ENCODE data around the gene MFSD6. TPM values are rescaled to one million over a fixed set of nuclear protein-coding genes. Genes with fewer than 3 reads are reported as not detected.
A peak's percentile ranks its signal among the peaks of the same experiment; 100 is the strongest.

Gene MFSD6
- total and polyA plus RNA-seq, 2 donors from 2014 or later = 12.3 to 33.9 TPM

GRCh38 chr2:190537765-190538164 lies 129.6 kb downstream of the MFSD6 start:
- TF ChIP-seq CTCF (IDR thresholded peaks at IDR 0.05; ENCODE audit: borderline replicate concordance, extremely low read depth, insufficient read depth) = no peak
- Histone ChIP-seq H3K36me3 (ENCODE audit: control insufficient read depth in 2 of 3, insufficient read depth in 3 of 3, low read length in 3 of 3) (no peaks in the 10 kb centered on the region), H3K4me3 (ENCODE audit: low read length in 3 of 3) (no peak overlapping the region), H3K9me3 (ENCODE audit: control insufficient read depth in 2 of 3, insufficient read depth in 1 of 3, low read length in 3 of 3) (peaks cover 2 to 21% (median 3%) of the 10 kb centered on the region in 3 donors), H3K27me3 (ENCODE audit: control insufficient read depth, insufficient read depth, low read length) (no peaks in the 10 kb centered on the region), H3K4me1 (ENCODE audit: control insufficient read depth in 2 of 3, insufficient read depth in 2 of 3, low read depth in 1 of 3, low read length in 3 of 3) (no peaks in the 10 kb centered on the region), H3K27ac (ENCODE audit: low read depth in 2 of 2, low read length in 2 of 2) (no peak overlapping the region), H3K9ac (ENCODE audit: low read length in 3 of 3) (no peak overlapping the region)
- FAIRE-seq = no peak
- DNase-seq = no peak
- intact Hi-C loops (cut with DNase I) = loop anchor here (10.0 kb wide), 1 partner anchor 117 kb away; no protein-coding TSS in a partner anchor

GRCh38 chr2:190538201-190538600 lies 130.0 kb downstream of the MFSD6 start:
- H3K9me3 ChIP-seq (ENCODE audit: control insufficient read depth in 2 of 3, insufficient read depth in 1 of 3, low read length in 3 of 3) = peaks cover 2 to 21% (median 3%) of the 10 kb centered on the region in 3 donors
- H3K27ac ChIP-seq (ENCODE audit: low read depth in 2 of 2, low read length in 2 of 2) = no peak overlapping the region
- H3K4me3 ChIP-seq (ENCODE audit: low read length in 3 of 3) = no peak overlapping the region
- H3K9ac ChIP-seq (ENCODE audit: low read length in 3 of 3) = no peak overlapping the region
- FAIRE-seq = no peak
- DNase-seq = no peak
- H3K36me3 ChIP-seq (ENCODE audit: control insufficient read depth in 2 of 3, insufficient read depth in 3 of 3, low read length in 3 of 3) = no peaks in the 10 kb centered on the region
- intact Hi-C loops (cut with DNase I) = loop anchor here (10.0 kb wide), 1 partner anchor 117 kb away; no protein-coding TSS in a partner anchor
- no peaks in the 10 kb centered on the region for H3K27me3 ChIP-seq (ENCODE audit: control insufficient read depth, insufficient read depth, low read length)
- no peaks in the 10 kb centered on the region for H3K4me1 ChIP-seq (ENCODE audit: control insufficient read depth in 2 of 3, insufficient read depth in 2 of 3, low read depth in 1 of 3, low read length in 3 of 3)
- no peak for TF ChIP-seq CTCF (IDR thresholded peaks at IDR 0.05; ENCODE audit: borderline replicate concordance, extremely low read depth, insufficient read depth)

DNA sequence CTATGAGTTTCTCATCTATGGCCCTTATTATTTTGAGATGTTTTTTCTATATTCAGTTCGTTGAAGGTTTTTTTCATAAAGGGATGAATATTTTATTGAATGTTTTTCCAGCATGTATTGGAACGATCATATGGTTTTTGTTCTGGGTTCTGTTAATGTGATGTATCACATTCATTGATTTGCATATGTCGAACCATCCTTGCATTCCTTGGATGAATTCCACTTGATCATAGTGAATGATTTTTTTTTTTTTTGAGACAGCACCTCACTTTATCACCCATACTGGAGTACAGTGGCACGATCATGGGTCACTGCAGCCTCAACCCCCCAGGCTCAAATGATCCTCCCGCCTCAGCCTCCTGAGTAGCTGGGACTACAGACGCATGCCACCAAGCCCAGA lies 131.9 kb downstream of the MFSD6 start:
- intact Hi-C loops (cut with DNase I) = no loop called here
- no peaks in the 10 kb centered on the region for H3K36me3 ChIP-seq (ENCODE audit: control insufficient read depth in 2 of 3, insufficient read depth in 3 of 3, low read length in 3 of 3)
- TF ChIP-seq CTCF (IDR thresholded peaks at IDR 0.05; ENCODE audit: borderline replicate concordance, extremely low read depth, insufficient read depth) = no peak
- peak in 1 of 5 donors; percentile 23 for DNase-seq
- H3K4me1 ChIP-seq (ENCODE audit: control insufficient read depth in 2 of 3, insufficient read depth in 2 of 3, low read depth in 1 of 3, low read length in 3 of 3) = no peaks in the 10 kb centered on the region
- H3K27me3 ChIP-seq (ENCODE audit: control insufficient read depth, insufficient read depth, low read length) = no peaks in the 10 kb centered on the region
- FAIRE-seq = no peak
- no peak overlapping the region for H3K27ac ChIP-seq (ENCODE audit: low read depth in 2 of 2, low read length in 2 of 2)
- peaks cover 2 to 21% (median 3%) of the 10 kb centered on the region in 3 donors for H3K9me3 ChIP-seq (ENCODE audit: control insufficient read depth in 2 of 3, insufficient read depth in 1 of 3, low read length in 3 of 3)
- H3K9ac ChIP-seq (ENCODE audit: low read length in 3 of 3) = no peak overlapping the region
- no peak overlapping the region for H3K4me3 ChIP-seq (ENCODE audit: low read length in 3 of 3)

DNA sequence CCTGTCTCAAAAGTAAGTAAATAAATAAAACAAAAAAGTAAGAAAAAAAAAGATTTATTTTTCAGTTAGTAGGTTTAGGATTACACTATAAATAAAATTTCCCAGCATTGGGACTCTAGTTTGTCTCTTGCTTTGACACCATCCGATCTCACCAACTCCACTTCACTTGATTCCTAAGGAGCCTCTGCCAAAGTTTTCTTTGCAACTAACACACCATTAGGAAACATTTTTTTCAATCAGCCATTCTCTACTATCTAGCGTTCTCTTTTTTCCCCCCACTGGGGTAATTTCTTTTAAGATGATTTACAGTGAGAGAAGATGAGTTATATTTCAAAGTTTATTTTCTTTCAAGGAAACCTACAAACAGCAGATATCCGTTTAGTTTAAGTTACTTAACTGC lies 136.9 kb downstream of the MFSD6 start:
- FAIRE-seq (no peak), DNase-seq (peak in 1 of 5 donors; percentile 7)
- Histone ChIP-seq H3K27ac (ENCODE audit: low read depth in 2 of 2, low read length in 2 of 2) (no peak overlapping the region), H3K4me3 (ENCODE audit: low read length in 3 of 3) (no peak overlapping the region), H3K27me3 (ENCODE audit: control insufficient read depth, insufficient read depth, low read length) (no peaks in the 10 kb centered on the region), H3K9me3 (ENCODE audit: control insufficient read depth in 2 of 3, insufficient read depth in 1 of 3, low read length in 3 of 3) (peaks cover 0 to 7% (median 3%) of the 10 kb centered on the region in 3 donors), H3K4me1 (ENCODE audit: control insufficient read depth in 2 of 3, insufficient read depth in 2 of 3, low read depth in 1 of 3, low read length in 3 of 3) (peaks cover 0 to 5% (median 0%) of the 10 kb centered on the region in 3 donors), H3K9ac (ENCODE audit: low read length in 3 of 3) (no peak overlapping the region), H3K36me3 (ENCODE audit: control insufficient read depth in 2 of 3, insufficient read depth in 3 of 3, low read length in 3 of 3) (no peaks in the 10 kb centered on the region)
- intact Hi-C loops (cut with DNase I) = no loop called here
- TF ChIP-seq CTCF (IDR thresholded peaks at IDR 0.05; ENCODE audit: borderline replicate concordance, extremely low read depth, insufficient read depth) = no peak
